Fibroblast of mammary gland (primary cell): ENCODE data around the gene SLC35F4.

Source experiments
- DNase-seq: peaks from one replicate; pipeline ENCODE4 v3.0.0-alpha.2; 2010; ENCODE audit warnings: low read depth
- H3K4me3 ChIP-seq: 2 replicates; pipeline ENCODE4 v1.5.1; 2011; ENCODE audit warnings: low read depth, mild to moderate bottlenecking, low read length, moderate library complexity; ENCODE audit not compliant: control insufficient read depth
- CTCF ChIP-seq: conservative IDR thresholded peaks from 2 replicates; pipeline ENCODE4 v1.5.1; 2011; ENCODE audit warnings: low read depth, low read length, inconsistent platforms; ENCODE audit not compliant: control insufficient read depth, insufficient read depth

The SLC35F4 gene

GRCh38 chr14:57611555-57612075 lies 254.3 kb downstream of the SLC35F4 start:
- DNase-seq = no peak
- H3K4me3 ChIP-seq = no peak overlapping the region
- no peak for TF ChIP-seq CTCF

DNA sequence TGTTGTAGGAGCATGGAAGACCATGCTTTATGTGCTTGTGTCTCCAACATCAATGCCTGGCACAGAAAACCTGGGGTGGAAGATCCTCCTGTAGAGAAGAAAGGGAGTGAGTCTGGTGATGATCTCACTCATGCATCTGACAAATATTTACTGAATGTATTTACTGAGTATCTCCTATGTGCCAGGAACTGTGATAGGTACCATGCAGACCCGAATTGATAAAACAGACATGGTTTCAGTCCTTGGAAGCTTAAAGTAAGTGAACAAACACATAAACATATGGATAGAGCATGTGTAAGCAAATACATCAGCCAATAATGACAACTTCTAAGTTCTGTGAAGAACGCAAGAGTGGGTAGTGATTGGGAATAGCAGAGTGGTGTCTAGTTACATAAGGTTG lies 255.3 kb downstream of the SLC35F4 start:
- TF ChIP-seq CTCF = no peak
- no peak for DNase-seq
- H3K4me3 ChIP-seq = no peak overlapping the region

GRCh38 chr14:57609192-57610075 lies 256.5 kb downstream of the SLC35F4 start:
- no peak for TF ChIP-seq CTCF
- no peak overlapping the region for H3K4me3 ChIP-seq
- DNase-seq = no peak

DNA sequence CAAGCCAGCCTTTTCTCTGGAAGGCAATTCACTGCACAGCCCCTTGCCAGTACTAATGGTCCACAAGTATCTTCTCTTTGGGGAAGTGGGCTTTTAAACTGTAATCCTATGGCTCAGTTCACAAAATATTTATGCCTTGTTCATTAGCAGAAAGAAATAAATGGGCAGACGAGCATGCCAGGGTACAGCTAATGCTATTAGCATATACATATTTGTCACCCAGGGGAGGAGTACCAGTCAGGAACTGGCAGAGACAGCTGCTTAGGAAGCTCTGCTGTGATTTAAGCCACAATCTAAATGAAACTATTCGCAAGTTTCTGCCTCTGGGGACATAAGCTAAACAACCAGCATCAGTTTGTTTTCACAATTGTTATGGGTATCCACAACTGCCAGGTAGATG lies 258.8 kb downstream of the SLC35F4 start:
- H3K4me3 ChIP-seq = no peak overlapping the region
- no peak for DNase-seq
- TF ChIP-seq CTCF = no peak

- no peak for TF ChIP-seq CTCF
- no peak for DNase-seq
- H3K4me3 ChIP-seq = no peak overlapping the region
Observed at GRCh38 chr14:57583396-57583795, 282.5 kb downstream of the SLC35F4 start.

- no peak overlapping the region for H3K4me3 ChIP-seq
- DNase-seq = no peak
- TF ChIP-seq CTCF = no peak
Observed at GRCh38 chr14:57582746-57583145, 283.1 kb downstream of the SLC35F4 start.
